Measurements from ENCODE around the gene TPST1. TPM values are rescaled to one million over a fixed set of nuclear protein-coding genes. Genes with fewer than 3 reads are reported as not detected.

The TPST1 gene
- total RNA-seq, 1 experiment from 2014 or later, result 15.9 TPM

DNA sequence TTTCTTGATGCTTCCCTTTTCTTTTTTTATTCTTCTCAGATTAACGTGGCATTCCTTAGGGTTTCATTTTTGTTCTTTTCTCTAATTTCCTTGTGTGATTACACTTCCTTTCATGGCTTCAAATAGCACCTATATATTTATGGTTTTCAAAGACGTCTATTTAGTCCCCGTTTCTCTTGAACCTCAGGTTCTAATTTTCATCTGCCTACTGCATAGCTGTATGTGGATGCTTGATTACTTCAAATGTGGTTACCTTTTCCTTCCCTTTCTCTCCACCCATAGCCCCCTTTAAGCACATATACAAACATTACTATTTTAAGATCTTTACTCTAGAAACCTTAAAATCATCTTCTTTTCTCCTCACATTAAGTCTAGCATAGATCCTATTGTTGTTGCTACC is 2.4 kb downstream of the TPST1 start:
- no peak overlapping the region for H3K4me3 Mint-ChIP-seq
- peaks cover 3 to 7% (median 5%) of the 10 kb centered on the region in 3 experiments; a peak in 3 of 7 replicates for H3K36me3 Mint-ChIP-seq (ENCODE audit: insufficient read depth in 1 of 3, low read depth in 3 of 3)
- no peaks in the 10 kb centered on the region for H3K79me1 ChIP-seq (ENCODE audit: insufficient read depth, low read depth, low read length, poor library complexity, severe bottlenecking)
- no peaks in the 10 kb centered on the region for H3K79me2 ChIP-seq (ENCODE audit: insufficient read depth, low read length)
- no peak overlapping the region for H2AK5ac ChIP-seq (ENCODE audit: insufficient read length, low read length)
- no peaks in the 10 kb centered on the region; the same call in 1 of the 2 replicates for H3K4me1 ChIP-seq (ENCODE audit: insufficient read depth, low read length)
- no peak overlapping the region for H3K56ac ChIP-seq (ENCODE audit: insufficient read length, low read depth, low read length)
- no peak overlapping the region for H3K4me2 ChIP-seq (ENCODE audit: insufficient read depth, insufficient read length, low read length)
- peaks cover 11 to 16% of the 10 kb centered on the region in 2 experiments for H3K4me1 Mint-ChIP-seq
- no peaks in the 10 kb centered on the region for H4K20me1 ChIP-seq (ENCODE audit: control insufficient read depth, insufficient read depth, insufficient read length)
- H3K9me3 ChIP-seq (ENCODE audit: control insufficient read depth, low read depth, low read length), result no peaks in the 10 kb centered on the region
- H3K4ac ChIP-seq (ENCODE audit: low read depth, low read length), result no peak overlapping the region
- no peak overlapping the region for H3K23ac ChIP-seq (ENCODE audit: insufficient read length, low read depth, low read length)
- no peak overlapping the region for H3T11ph ChIP-seq (ENCODE audit: low read length)
- no peaks in the 10 kb centered on the region for H3K27me3 ChIP-seq (ENCODE audit: insufficient read depth, low read length)
- no peak overlapping the region for H4K91ac ChIP-seq (ENCODE audit: insufficient read length, low read depth, low read length)
- H3K27me3 Mint-ChIP-seq (ENCODE audit: low read depth), result peaks cover 20% of the 10 kb centered on the region
- no peak overlapping the region for H3K27ac ChIP-seq (ENCODE audit: insufficient read length, low read depth, low read length)
- TF ChIP-seq, protein P1, sequence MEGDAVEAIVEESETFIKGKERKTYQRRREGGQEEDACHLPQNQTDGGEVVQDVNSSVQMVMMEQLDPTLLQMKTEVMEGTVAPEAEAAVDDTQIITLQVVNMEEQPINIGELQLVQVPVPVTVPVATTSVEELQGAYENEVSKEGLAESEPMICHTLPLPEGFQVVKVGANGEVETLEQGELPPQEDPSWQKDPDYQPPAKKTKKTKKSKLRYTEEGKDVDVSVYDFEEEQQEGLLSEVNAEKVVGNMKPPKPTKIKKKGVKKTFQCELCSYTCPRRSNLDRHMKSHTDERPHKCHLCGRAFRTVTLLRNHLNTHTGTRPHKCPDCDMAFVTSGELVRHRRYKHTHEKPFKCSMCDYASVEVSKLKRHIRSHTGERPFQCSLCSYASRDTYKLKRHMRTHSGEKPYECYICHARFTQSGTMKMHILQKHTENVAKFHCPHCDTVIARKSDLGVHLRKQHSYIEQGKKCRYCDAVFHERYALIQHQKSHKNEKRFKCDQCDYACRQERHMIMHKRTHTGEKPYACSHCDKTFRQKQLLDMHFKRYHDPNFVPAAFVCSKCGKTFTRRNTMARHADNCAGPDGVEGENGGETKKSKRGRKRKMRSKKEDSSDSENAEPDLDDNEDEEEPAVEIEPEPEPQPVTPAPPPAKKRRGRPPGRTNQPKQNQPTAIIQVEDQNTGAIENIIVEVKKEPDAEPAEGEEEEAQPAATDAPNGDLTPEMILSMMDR (conservative IDR thresholded peaks at IDR 0.05), result no peak
- no peak overlapping the region for H4K5ac ChIP-seq (ENCODE audit: insufficient read length, low read depth, low read length)
- H3K18ac ChIP-seq (ENCODE audit: insufficient read length, low read depth, low read length), result no peak overlapping the region
- no peak overlapping the region for H3K9ac ChIP-seq (ENCODE audit: extremely low read depth, insufficient read length, low read length)
- no peak overlapping the region for H2BK15ac ChIP-seq (ENCODE audit: low read depth, low read length)
- H2BK12ac ChIP-seq (ENCODE audit: insufficient read length, low read depth, low read length), result no peak overlapping the region
- no peak for DNase-seq
- no peak overlapping the region for H2AFZ ChIP-seq (ENCODE audit: low read length)
- no peak overlapping the region for H3K14ac ChIP-seq (ENCODE audit: insufficient read depth, low read length)
- H2BK20ac ChIP-seq (ENCODE audit: low read depth, low read length, poor library complexity, severe bottlenecking), result no peak overlapping the region
- H2BK5ac ChIP-seq (ENCODE audit: insufficient read length, low read length), result no peak overlapping the region
- no peak overlapping the region for H3K27ac Mint-ChIP-seq
- H3K9me3 Mint-ChIP-seq, result peaks cover 0 to 3% of the 10 kb centered on the region in 2 experiments; a peak in 2 of 5 replicates
- WGBS (ENCODE audit: extremely low coverage, insufficient read length, low lambda C conversion rate), result no CpG with 5 or more reads among the region's 3 CpGs
- peaks cover 5% of the 10 kb centered on the region for H3K23me2 ChIP-seq (ENCODE audit: insufficient read length, low read depth, low read length, poor library complexity, severe bottlenecking)
- H4K8ac ChIP-seq (replicated peaks; ENCODE audit: insufficient read length, low read depth, low read length), result no peak overlapping the region
- H2BK120ac ChIP-seq (ENCODE audit: low read depth, low read length, poor library complexity, severe bottlenecking), result no peak overlapping the region
